HG03457 (cell line): ENCODE measurements around the gene SCMH1.

Experiments
- ATAC-seq: cut with Tn5 transposase; IDR thresholded peaks from one replicate; pipeline ENCODE4 v1.9.1; 2021; ENCODE audit warnings: moderate number of reproducible peaks; ENCODE audit not compliant: unreplicated experiment

SCMH1 gene

DNA sequence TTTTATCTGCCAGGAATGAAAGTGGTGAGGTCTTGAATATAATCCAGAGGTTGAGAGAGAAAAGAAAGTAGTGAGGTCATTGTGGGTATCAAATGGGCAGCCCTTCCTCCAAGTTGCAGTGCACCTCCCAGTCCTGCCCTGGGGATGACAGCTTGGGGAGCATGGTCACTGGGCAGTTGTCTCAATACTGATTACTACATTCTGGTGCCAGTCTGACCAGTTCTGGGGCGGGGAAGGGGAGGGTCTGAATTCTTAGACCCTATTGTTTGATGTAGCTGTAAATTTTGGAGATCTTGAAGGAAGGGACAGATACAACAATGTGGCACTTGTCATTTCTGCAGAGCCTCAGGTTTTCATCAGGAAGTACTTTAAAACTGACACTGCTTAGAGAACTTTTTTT lies 231.8 kb downstream of the SCMH1 start:
- ATAC-seq, result no peak

DNA sequence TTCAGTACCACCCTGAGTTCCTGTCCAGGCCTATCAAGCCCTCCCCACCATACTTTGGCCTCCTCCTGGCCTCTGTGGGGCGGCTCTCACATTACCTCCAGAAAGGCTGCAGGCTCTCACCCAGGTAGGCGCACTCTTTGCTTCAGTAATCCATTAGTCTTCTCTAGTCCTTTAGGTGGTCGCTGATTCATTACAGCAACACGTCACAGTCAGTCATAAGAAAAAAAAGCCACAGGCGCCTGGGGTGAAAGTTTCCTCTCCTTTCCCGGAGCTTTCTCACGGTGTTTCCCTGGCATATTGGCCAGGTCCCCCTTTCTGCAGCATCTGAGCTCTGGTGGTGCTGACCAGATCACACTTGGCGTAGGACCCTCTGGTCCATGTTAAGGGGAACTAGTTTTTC lies 232.6 kb downstream of the SCMH1 start:
- no peak for ATAC-seq

DNA sequence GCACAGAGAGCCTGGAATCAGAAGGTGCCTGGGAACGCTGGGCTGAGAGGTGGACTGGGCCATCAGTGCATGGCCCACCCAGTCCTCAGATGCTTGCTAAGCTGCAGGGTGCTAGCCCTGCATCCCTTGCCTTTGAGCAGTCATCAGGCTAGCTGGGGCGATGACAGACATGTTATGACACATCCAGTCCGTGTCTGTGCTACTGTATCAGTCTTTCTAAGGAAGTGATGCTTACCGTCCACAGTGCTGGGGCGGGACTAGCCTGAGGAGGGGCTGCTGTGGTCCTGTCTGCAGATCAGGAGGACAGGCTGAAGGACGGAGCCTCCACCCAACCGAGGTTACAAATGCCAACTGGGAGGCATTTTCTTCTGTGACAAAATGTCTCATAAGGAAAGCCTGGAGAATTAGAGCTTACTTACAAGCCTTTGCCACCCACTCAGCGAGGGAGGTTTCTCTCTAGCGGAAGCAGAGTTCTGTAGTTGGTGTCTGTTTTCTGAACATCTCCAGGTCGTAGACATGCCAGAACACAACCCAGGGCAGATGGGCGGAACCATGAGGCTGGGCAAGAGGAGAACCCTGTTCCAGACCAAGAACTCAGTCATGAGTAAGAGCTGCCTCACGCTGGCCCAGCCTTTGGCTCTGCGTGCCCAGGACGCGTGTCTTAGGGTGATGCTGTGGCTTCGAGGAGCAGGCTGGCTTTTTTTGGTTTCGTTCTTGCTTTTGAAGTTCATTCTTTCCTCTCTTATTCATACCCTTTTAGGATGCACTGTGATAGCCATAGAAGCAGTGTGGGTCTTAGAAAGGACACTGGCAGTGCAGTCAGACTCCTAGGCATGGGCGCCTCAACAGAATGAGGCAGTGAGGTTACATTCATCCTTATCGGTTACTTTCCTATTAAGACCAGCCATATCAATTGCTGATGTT lies 234.9 kb downstream of the SCMH1 start:
- no peak for ATAC-seq

DNA sequence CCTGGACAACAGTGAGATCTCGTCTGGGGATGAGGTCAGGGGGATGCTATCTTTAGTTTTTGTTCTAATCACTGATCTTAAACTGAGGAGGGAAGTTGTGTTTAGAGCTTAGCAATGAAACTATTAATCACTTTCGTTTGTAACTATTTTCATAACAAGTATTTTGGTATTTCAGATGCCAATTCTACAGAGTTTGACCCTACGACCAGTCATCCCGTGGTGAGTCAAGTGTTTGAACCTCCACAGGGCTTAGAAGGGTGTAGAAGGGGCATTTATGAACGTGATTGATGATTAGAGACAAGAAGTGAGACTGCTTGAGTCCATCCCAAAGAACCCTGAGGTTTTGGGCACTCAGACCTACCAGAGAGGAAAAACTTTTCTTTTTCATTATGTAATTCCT lies 236.2 kb downstream of the SCMH1 start:
- ATAC-seq, result no peak

- peak; percentile 88 for ATAC-seq
Observed at GRCh38 chr1:41003640-41004220, 238.4 kb downstream of the SCMH1 start.

- ATAC-seq, result no peak
Observed at GRCh38 chr1:41003127-41003639, 238.9 kb downstream of the SCMH1 start.

- no peak for ATAC-seq
Observed at GRCh38 chr1:40998668-40999067, 243.4 kb downstream of the SCMH1 start.

DNA sequence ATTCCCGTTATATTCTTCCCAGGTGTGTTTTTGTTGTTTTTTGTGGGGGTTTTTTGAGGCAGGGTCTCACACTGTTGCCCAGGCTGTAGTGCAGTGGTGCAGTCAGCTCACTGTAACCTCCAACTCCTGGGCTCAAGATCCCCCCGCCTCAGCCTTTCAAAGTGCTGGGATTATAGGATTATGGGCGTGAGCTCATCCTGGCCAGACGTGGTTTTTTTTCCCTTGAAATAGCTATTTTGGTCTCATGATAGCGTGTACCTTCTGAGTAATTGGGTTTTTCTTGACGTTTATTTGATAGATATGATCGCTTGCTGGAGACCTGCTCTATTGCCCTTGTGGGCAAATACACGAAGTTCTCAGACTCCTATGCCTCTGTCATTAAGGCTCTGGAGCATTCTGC lies 245.0 kb downstream of the SCMH1 start:
- ATAC-seq, result no peak

DNA sequence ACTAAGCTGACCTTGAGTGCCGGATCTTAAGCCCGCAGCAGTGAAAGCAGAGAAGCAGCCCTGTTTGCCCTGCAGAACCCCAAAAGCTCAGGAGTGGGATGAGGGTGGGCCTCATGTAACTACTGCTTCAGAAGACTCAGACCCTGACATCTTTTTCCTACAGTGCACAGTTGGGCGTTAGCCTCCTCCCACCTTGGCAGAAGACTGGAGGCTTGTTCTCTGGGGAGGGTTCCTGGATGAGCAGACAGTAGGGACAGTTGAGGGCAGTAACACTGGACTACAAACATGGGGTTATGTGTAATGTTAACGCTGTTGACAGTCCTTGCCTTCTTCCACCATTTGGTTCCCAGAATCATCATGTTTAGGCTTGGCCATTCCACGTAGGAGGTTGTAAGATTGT lies 253.0 kb downstream of the SCMH1 start:
- no peak for ATAC-seq

DNA sequence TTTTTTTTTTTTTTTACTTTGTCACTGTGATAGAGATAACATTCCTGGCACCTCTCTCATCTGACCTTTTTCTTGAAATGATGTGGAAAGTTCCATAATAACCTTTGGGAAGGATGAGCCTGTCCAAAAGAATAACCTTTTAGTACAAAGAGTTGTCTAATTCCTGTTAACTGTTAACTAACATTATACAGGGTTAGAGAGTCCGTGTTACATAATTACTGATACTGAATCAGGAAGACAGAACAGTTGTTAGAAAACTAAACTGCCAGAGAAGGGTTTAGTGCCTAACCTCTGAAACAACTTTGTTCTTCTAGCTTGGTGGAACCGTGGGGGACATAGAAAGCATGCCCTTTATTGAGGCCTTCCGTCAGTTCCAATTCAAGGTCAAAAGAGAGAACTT lies 253.8 kb downstream of the SCMH1 start:
- no peak for ATAC-seq

- ATAC-seq, result no peak
Observed at GRCh38 chr1:40987439-40988276, 254.4 kb downstream of the SCMH1 start.

GRCh38 chr1:40986956-40987355 lies 255.2 kb downstream of the SCMH1 start:
- no peak for ATAC-seq

GRCh38 chr1:40986328-40986783 lies 255.8 kb downstream of the SCMH1 start:
- ATAC-seq, result no peak

DNA sequence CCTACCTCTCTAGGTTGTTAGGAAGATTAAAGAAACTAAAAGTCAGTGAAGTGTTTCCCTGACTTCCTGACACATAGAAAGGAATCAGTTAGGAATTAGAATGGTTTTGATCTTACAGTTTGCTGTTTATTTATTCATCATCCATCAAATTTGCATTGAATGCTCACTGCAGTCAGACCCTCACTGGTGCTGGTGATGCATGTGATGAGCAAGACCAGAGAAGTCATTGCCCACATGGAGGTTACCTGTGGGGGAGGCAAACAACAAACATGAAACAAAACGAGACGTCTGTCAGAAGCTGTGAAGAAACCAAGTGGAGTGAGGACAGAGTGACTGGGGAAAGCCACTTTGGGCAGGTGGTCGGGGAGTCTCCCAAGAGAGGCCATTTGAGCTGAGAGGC lies 256.2 kb downstream of the SCMH1 start:
- ATAC-seq, result no peak

DNA sequence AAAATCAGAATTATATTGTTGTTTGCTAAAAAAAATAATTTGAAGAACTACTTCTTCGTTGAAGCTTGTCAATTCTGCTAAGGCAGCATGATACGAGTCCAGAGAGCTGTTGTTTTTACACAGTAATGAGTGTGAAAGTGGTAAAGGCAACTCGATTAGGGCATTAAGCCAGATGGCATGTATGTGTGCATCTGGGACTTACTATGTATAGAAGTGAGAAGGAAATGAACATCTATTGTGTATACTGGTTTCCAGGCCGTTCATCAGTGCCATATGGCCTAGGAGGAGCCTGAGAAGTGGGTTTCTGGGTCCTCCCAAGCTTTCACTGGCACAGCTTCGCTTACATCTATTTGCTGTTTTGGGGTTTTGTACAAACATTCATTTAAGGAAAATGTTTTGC lies 256.9 kb downstream of the SCMH1 start:
- ATAC-seq, result no peak

DNA sequence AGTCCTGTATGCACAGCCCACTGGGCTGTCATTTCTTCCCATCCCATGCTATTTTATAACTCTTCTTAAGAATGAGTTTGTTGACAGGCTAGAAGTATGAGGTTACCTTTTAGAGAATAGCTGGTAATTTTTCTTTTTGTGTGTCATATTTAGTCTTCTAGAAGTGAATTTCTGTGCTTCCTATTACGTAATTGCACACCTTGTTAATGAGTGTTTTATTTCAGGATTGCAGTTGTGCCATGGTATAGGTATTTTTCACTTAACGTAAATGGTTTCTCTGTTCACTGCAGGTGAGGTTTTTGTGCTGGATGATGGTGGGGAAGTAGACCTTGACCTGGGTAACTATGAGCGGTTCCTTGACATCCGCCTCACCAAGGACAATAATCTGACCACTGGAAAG lies 257.6 kb downstream of the SCMH1 start:
- ATAC-seq, result no peak

DNA sequence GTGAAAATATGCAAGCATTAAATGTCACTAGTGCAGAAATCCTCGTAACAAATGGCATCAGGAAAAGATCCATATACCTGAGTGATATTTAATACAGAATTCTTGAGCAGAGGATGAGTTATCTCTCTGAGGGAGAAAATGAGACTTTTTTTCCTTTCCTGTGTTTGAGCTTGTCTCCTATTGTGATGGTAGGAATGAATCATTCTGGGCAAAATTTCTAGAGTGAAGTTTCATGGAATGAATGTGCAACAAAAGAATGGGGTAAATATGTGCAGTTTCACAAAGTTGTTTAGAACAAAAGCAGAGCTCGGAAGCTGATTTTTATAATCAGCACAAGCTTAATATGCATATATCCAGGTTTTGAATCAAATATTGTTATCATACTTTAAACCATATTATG lies 258.0 kb downstream of the SCMH1 start:
- no peak for ATAC-seq

GRCh38 chr1:40983286-40983685 lies 258.8 kb downstream of the SCMH1 start:
- ATAC-seq, result no peak

DNA sequence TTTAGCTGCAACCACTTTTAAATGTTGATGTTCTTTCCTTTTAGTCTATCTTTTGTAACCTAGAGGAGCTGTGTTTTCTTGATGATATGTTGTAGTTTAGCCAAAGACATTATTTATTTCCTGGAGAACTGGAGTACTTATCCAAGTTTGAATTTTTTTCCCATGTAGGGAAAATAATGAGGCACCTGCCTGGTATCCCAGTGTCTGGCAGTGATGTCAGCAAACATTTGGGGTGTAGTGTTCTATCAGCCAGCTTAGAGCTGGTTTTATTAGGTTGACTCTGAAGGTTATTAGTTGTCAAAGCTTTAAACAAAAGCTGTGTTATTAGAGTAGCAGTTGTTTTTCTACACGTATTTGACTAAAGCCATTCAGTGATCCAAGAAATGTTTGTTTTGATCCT lies 259.4 kb downstream of the SCMH1 start:
- no peak for ATAC-seq

GRCh38 chr1:40981691-40982448 lies 260.2 kb downstream of the SCMH1 start:
- no peak for ATAC-seq
